ENCODE data around the gene THSD4. TPM values are rescaled to one million over a fixed set of nuclear protein-coding genes. Genes with fewer than 3 reads are reported as not detected.

THSD4 gene
- total RNA-seq, 2 experiments from 2014 or later: 0.08 TPM; not detected in 1

DNA sequence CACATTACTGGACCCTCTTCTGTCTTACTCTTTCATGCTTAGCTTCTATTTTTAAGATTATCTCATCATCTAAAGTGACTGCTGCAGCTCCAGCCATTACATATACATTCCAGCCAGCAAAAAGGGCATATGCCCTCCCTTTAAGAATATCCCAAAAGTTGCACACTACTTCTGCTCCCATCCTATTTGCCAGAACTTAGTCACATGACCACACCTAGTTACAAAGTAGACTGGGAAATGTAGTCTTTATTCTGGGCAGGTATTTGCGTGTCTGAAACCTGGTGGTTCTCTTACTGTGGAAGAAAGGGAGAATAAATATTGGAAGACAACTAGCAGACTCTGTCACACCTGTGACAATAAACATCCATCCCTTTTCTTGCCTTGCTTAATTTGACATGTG, 353.4 kb downstream of the THSD4 start:
- Mint-ChIP-seq H3K9me3 (no peaks in the 10 kb centered on the region), H3K4me1 (peaks cover 2% of the 10 kb centered on the region), H3K36me3 (ENCODE audit: low read depth) (no peaks in the 10 kb centered on the region), H3K4me3 (no peak overlapping the region), H3K27me3 (peaks cover 3% of the 10 kb centered on the region), H3K27ac (no peak overlapping the region)
- ChIA-PET CTCF (no interaction called here), POLR2A (no interaction called here)
- DNase-seq: no peak

DNA sequence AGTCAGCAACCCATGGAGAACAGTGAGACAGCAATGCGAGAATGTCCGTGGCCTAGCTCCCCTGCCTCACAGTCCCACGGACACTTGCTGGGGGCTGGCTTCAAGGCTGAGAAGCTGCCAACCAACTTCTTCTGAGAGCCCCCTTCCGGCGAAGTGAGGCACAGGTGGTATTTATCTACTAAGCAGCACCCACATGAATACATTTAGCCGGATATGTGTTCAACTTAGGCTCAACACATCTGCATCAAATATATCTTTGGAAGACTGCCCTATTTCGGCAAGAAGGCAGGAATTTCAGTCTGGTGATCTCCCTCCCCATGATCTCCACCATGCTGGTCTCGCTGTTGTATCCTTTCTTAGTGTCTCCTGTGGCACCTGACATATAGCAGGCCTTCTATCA, 354.1 kb downstream of the THSD4 start:
- CTCF ChIA-PET: no interaction called here
- POLR2A ChIA-PET: no interaction called here
- H3K9me3 Mint-ChIP-seq: no peaks in the 10 kb centered on the region
- H3K27ac Mint-ChIP-seq: no peak overlapping the region
- no peak for DNase-seq
- H3K4me3 Mint-ChIP-seq: no peak overlapping the region
- H3K36me3 Mint-ChIP-seq (ENCODE audit: low read depth): no peaks in the 10 kb centered on the region
- H3K4me1 Mint-ChIP-seq: peaks cover 2% of the 10 kb centered on the region
- H3K27me3 Mint-ChIP-seq: peaks cover 3% of the 10 kb centered on the region

DNA sequence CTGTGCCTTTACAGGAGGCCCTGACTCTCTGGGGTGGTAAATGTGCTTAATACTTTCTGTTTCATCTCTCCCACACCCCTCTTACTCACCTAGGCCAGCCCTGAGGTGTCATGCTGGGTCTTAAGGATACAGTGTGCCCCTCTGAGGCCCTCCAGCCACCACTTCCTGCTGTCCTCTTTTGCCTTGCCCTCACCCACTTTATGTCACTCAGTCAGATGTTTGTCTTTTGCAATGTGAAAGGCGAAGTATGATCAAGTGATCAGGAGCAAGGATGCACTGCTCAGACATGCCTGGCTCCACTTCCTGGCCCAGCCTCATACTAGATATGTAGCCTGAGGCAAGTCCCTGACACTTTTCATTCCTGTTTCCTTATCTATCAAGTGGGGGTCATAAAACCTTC, 356.1 kb downstream of the THSD4 start:
- Mint-ChIP-seq H3K27me3 (no peaks in the 10 kb centered on the region), H3K9me3 (no peaks in the 10 kb centered on the region), H3K4me3 (no peak overlapping the region), H3K27ac (no peak overlapping the region), H3K36me3 (ENCODE audit: low read depth) (no peaks in the 10 kb centered on the region), H3K4me1 (peaks cover 2% of the 10 kb centered on the region)
- POLR2A ChIA-PET: no interaction called here
- DNase-seq: no peak
- CTCF ChIA-PET: interaction anchor here (1.4 kb wide), 1 partner anchor 13 kb away, joined by 3 read pairs; no protein-coding TSS in a partner anchor

DNA sequence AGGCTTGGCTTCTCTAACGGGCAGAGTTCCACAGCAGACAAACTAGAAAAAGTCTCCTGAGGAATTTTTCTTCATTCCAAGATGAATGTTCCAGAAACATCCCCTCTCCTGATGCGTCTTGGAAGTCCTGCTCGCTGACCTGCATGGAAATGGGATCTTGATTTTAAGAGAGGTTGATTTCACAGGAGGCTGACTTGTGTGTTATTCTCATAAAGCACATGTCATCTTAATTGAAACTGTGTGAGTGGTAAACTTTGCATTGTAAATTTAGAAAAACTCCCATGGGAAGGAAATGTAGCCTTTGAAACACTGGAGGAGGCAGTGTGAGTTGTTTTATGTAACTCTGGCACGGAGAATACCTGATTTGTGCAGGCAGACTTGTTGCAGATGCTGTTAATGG, 357.3 kb downstream of the THSD4 start:
- Mint-ChIP-seq H3K36me3 (ENCODE audit: low read depth) (no peaks in the 10 kb centered on the region), H3K4me3 (no peak overlapping the region), H3K9me3 (no peaks in the 10 kb centered on the region), H3K27ac (no peak overlapping the region), H3K27me3 (peaks cover 2% of the 10 kb centered on the region), H3K4me1 (peaks cover 2% of the 10 kb centered on the region)
- POLR2A ChIA-PET: no interaction called here
- no peak for DNase-seq
- CTCF ChIA-PET: no interaction called here

DNA sequence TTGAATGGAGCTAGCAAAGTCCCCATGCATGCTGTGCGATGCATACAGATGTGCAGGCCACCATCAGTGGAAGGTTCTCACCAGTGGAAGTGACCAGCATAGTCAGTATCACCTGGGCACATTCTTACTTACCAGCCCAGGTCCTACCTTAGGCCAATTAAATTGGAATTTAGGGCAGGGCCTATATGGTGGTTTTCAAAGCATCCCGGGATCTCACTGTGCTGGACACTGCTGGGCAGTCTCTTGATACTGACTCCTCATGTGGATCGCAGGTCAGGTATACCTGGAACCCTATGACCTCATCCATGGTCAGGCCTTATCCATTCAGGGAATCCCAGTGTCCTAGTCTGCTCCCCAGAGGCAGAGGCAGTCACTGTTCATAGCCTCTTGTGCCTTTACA, 358.5 kb downstream of the THSD4 start:
- H3K9me3 Mint-ChIP-seq: no peaks in the 10 kb centered on the region
- peaks cover 2% of the 10 kb centered on the region for H3K27me3 Mint-ChIP-seq
- H3K27ac Mint-ChIP-seq: no peak overlapping the region
- no peak overlapping the region for H3K4me3 Mint-ChIP-seq
- ChIA-PET POLR2A (no interaction called here), CTCF (no interaction called here)
- peaks cover 2% of the 10 kb centered on the region for H3K4me1 Mint-ChIP-seq
- no peaks in the 10 kb centered on the region for H3K36me3 Mint-ChIP-seq (ENCODE audit: low read depth)
- no peak for DNase-seq

DNA sequence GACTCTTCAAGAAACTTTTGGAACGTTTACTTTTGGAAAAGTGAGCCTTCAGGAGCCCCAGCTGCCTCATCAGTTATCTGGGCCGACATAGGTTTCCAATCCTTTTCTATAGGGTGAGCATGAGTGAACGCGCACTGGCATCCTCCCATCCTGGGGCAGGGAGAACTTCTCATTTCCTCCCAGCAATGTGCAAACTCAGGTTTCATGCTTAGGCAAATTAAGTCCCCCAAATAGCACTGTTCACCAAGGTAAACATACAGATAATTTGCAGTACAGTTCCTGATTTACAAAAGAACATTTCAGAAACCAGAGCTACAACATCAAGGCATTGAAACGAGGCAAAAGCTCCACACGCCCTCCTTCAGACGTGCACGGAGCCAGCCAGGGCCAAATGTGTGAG, 361.6 kb downstream of the THSD4 start:
- Mint-ChIP-seq H3K27me3 (peaks cover 8% of the 10 kb centered on the region), H3K9me3 (no peaks in the 10 kb centered on the region), H3K27ac (no peak overlapping the region), H3K4me3 (no peak overlapping the region), H3K36me3 (ENCODE audit: low read depth) (no peaks in the 10 kb centered on the region), H3K4me1 (no peaks in the 10 kb centered on the region)
- POLR2A ChIA-PET: no interaction called here
- CTCF ChIA-PET: no interaction called here
- DNase-seq: no peak

DNA sequence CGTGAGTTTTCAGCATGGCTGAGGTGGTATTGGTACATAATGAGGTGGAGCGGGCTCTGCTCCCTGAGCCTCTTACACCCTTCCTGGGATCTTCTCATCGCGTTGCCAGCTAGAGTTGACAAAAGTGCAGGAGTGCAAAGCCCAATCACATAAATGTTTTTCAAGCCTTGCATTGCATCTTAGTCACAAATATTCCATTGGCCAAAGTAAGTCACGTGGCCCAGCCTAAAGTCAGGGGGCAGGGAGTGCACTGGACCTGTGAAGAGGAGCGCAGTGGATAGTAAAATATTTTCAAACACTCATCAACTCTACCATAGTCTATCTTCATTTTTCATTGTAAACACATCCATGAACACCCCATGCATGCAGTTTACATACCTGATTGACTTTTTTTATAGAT, 365.3 kb downstream of the THSD4 start:
- ChIA-PET POLR2A (no interaction called here), CTCF (no interaction called here)
- no peak overlapping the region for H3K27ac Mint-ChIP-seq
- no peak for DNase-seq
- no peak overlapping the region for H3K4me3 Mint-ChIP-seq
- no peaks in the 10 kb centered on the region for H3K9me3 Mint-ChIP-seq
- no peaks in the 10 kb centered on the region for H3K4me1 Mint-ChIP-seq
- no peaks in the 10 kb centered on the region for H3K36me3 Mint-ChIP-seq (ENCODE audit: low read depth)
- H3K27me3 Mint-ChIP-seq: peaks cover 11% of the 10 kb centered on the region

DNA sequence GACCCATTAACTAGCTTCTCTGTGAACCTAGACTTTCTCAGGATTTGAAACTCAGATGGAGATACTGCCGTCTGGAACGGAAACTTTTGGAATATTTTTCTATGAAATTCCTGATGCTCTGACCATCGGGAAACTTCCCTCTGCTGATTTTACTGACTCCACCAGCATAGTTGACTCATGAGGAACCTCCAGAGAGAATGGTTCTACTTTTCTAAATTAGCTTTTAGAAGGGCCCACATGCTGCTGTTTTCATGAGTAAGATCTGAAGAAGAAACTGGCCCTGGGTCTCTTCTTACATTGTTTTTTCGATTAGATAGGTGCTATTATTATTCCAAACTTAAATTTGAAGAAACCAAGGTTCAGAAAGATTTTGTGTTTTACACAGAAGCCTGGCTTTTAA, 368.8 kb downstream of the THSD4 start:
- Mint-ChIP-seq H3K4me1 (no peaks in the 10 kb centered on the region), H3K4me3 (no peak overlapping the region), H3K9me3 (no peaks in the 10 kb centered on the region), H3K27ac (no peak overlapping the region), H3K36me3 (ENCODE audit: low read depth) (no peaks in the 10 kb centered on the region), H3K27me3 (peaks cover 15% of the 10 kb centered on the region)
- no peak for DNase-seq
- ChIA-PET CTCF (interaction anchor here (1.6 kb wide), 1 partner anchor 13 kb away, joined by 3 read pairs; no protein-coding TSS in a partner anchor), POLR2A (no interaction called here)

DNA sequence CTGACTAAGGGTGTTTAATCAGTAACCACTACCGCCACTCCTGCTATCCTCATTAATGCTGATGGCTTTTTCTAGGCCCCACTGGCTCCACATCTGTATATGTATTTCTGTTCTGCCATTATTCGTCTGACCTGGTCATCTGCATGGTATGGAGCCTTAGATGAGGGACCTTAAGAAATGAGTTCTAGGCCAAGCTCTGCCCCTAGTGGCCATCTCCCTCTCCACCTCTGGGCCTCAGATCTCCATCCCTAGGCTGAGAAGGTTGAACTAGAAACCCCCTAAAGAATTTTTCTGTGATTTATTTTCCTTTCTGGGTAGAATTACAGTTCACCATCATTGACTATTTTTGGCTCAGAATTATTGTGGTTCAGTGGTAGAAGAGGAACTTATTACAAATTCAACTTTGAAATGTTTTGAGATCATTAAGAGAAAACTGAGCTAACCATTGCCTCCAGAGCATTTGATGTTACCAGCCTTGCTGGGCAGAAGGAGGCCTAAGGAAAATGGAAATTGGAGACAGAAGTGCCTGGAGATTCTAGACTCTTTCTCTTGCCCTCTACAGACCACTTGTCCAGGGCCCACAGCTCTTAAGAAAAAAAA, 369.9 kb downstream of the THSD4 start:
- ChIA-PET POLR2A (no interaction called here), CTCF (interaction anchor here (1.6 kb wide), 1 partner anchor 15 kb away, joined by 3 read pairs; no protein-coding TSS in a partner anchor)
- no peak overlapping the region for H3K27ac Mint-ChIP-seq

DNA sequence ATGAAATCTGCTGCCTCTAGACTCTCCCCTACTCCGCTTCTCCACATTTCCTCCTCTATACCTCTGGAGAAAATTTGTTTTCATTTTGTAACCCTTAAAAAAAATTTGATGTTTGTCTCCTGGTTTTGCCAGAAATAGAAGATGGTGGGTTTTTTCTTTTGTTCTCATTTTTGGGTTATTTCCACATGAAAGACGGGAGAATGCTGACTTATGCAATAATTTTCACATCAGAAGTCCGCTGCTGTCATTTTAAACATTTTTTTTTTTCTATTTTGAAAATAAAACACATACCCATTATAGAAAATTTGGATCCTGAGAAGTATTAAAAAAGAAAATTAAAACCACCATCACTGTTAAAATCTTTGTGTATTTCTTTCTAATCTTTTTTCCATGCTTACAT, 374.3 kb downstream of the THSD4 start:
- Mint-ChIP-seq H3K4me3 (no peak overlapping the region), H3K27ac (no peak overlapping the region), H3K36me3 (ENCODE audit: low read depth) (no peaks in the 10 kb centered on the region), H3K4me1 (no peaks in the 10 kb centered on the region), H3K9me3 (no peaks in the 10 kb centered on the region), H3K27me3 (peaks cover 12% of the 10 kb centered on the region)
- POLR2A ChIA-PET: no interaction called here
- CTCF ChIA-PET: no interaction called here
- no peak for DNase-seq

More for the DNA sequence above, 369.9 kb downstream of the THSD4 start:
- no peak overlapping the region for H3K4me3 Mint-ChIP-seq
- H3K36me3 Mint-ChIP-seq (ENCODE audit: low read depth): no peaks in the 10 kb centered on the region
- H3K9me3 Mint-ChIP-seq: no peaks in the 10 kb centered on the region
- DNase-seq: no peak
- peaks cover 15% of the 10 kb centered on the region for H3K27me3 Mint-ChIP-seq
- no peaks in the 10 kb centered on the region for H3K4me1 Mint-ChIP-seq

DNA sequence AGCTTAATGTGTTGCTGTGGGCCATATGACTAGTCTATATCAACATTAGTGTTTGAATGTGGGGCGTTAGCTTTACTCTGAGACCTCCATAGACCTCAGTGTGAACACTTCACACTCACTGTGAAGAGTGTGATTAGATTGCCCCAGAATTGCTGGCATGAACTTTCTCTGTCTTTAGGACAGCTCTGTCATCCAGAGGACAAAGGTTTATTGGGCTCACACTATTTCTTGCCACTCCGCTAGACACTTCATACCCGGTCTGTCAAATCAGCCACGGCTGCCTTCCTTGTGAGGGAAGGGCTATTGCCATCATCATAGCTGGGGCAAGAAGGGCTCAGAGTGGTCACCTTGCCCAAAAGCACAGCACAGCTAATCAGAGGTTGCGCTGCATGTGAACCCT, 378.3 kb downstream of the THSD4 start:
- Mint-ChIP-seq H3K27me3 (peaks cover 5% of the 10 kb centered on the region), H3K4me3 (no peak overlapping the region), H3K9me3 (no peaks in the 10 kb centered on the region), H3K27ac (no peak overlapping the region), H3K4me1 (no peaks in the 10 kb centered on the region), H3K36me3 (ENCODE audit: low read depth) (no peaks in the 10 kb centered on the region)
- no peak for DNase-seq
- ChIA-PET POLR2A (no interaction called here), CTCF (no interaction called here)

DNA sequence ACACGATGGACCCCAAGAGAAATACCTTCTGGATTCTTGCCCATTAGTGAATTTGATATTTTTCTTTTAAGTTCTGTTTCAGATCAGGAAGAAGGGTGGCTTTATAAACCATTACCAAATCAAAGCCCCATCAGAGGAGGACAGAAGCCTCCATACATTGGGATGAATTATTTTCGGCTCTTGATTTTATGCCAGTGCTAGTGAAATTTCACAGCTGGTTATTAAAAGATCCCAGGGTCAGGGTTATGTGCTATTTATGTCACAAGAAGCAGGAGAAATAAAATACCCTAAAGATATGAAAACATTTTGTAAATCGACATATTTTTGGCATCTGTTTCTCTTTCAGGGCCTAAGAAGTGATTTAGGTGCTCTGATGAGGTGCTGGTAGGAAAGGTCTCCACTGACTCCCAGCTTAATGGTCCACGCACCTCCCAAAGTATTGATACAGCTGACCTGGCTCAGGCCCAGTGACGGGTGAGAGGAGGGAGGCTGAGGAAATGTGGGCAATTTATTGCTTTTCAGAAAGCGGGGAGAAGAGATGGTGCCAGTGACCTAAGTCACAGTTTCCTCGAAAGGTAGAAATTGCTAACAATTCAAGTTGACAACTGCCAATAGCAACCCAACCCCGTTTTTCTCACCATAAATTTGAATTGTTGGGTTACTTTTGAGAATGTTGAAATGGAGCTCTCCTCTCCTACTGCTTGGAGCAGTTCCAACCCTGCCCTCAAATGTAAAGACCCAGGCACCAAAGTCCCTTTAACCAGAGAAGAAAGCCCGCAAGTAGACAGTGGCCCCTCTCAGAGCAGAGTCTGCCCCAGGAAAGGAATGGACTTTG, 379.5 kb downstream of the THSD4 start:
- Mint-ChIP-seq H3K36me3 (ENCODE audit: low read depth) (no peaks in the 10 kb centered on the region), H3K4me1 (no peaks in the 10 kb centered on the region), H3K27ac (no peak overlapping the region), H3K9me3 (no peaks in the 10 kb centered on the region), H3K4me3 (no peak overlapping the region), H3K27me3 (no peaks in the 10 kb centered on the region)
- DNase-seq: no peak
- ChIA-PET POLR2A (no interaction called here), CTCF (interaction anchor here (0.6 kb wide), 1 partner anchor 48 kb away, joined by 6 read pairs; no protein-coding TSS in a partner anchor)

DNA sequence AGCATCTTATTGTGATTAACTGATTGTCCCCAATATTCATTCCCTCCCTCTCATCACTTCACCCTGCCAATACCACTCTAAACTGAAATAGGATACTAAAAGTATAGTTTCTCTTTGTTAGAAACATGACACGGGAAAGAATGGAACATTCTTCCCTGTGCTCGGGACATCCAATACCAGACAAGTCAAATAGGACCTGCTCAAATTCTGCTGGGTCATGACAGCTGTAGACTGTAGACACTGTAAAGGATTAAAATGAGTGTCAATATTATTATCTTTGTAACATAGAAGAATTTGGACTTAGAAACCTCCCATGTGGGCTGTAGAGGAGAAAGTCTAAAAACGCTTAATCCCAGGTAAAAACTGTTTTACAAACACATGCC, 380.1 kb downstream of the THSD4 start:
- H3K4me1 Mint-ChIP-seq: no peaks in the 10 kb centered on the region
- H3K36me3 Mint-ChIP-seq (ENCODE audit: low read depth): no peaks in the 10 kb centered on the region
- peaks cover 3% of the 10 kb centered on the region for H3K27me3 Mint-ChIP-seq
- no peak overlapping the region for H3K27ac Mint-ChIP-seq
- ChIA-PET POLR2A (no interaction called here), CTCF (interaction anchor here (0.6 kb wide), 1 partner anchor 48 kb away, joined by 6 read pairs; no protein-coding TSS in a partner anchor)
- no peak overlapping the region for H3K4me3 Mint-ChIP-seq
- peaks cover 2% of the 10 kb centered on the region for H3K9me3 Mint-ChIP-seq
- DNase-seq: no peak
